ENCODE results near the gene KY. TPM values are rescaled to one million over a fixed set of nuclear protein-coding genes. Genes with fewer than 3 reads are reported as not detected.

KY gene
- total RNA-seq, 1 donor from 2014 or later, result 0.24 TPM

GRCh38 chr3:134563601-134564000, 87.2 kb downstream of the KY start:
- no peak for ATAC-seq
- H3K36me3 ChIP-seq, result peaks cover 26% of the 10 kb centered on the region
- no peak overlapping the region for H3K27ac ChIP-seq
- no peak for DNase-seq
- intact Hi-C loops (cut with DNase I), result no loop called here
- H3K27me3 ChIP-seq (ENCODE audit: low read depth), result no peaks in the 10 kb centered on the region
- H3K4me1 ChIP-seq, result no peaks in the 10 kb centered on the region
- no peaks in the 10 kb centered on the region for H3K9me3 ChIP-seq
- TF ChIP-seq, protein P1, sequence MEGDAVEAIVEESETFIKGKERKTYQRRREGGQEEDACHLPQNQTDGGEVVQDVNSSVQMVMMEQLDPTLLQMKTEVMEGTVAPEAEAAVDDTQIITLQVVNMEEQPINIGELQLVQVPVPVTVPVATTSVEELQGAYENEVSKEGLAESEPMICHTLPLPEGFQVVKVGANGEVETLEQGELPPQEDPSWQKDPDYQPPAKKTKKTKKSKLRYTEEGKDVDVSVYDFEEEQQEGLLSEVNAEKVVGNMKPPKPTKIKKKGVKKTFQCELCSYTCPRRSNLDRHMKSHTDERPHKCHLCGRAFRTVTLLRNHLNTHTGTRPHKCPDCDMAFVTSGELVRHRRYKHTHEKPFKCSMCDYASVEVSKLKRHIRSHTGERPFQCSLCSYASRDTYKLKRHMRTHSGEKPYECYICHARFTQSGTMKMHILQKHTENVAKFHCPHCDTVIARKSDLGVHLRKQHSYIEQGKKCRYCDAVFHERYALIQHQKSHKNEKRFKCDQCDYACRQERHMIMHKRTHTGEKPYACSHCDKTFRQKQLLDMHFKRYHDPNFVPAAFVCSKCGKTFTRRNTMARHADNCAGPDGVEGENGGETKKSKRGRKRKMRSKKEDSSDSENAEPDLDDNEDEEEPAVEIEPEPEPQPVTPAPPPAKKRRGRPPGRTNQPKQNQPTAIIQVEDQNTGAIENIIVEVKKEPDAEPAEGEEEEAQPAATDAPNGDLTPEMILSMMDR (IDR thresholded peaks at IDR 0.05), result no peak
- H3K4me3 ChIP-seq, result no peak overlapping the region

GRCh38 chr3:134562055-134562454, 88.8 kb downstream of the KY start:
- intact Hi-C loops (cut with DNase I), result no loop called here
- Histone ChIP-seq H3K9me3 (no peaks in the 10 kb centered on the region), H3K4me3 (no peak overlapping the region), H3K4me1 (no peaks in the 10 kb centered on the region), H3K27me3 (ENCODE audit: low read depth) (no peaks in the 10 kb centered on the region), H3K36me3 (peaks cover 26% of the 10 kb centered on the region), H3K27ac (no peak overlapping the region)
- DNase-seq (no peak), ATAC-seq (no peak)
- TF ChIP-seq, protein P1 (IDR thresholded peaks at IDR 0.05), result no peak

- ATAC-seq, result no peak
- TF ChIP-seq, protein P1 (IDR thresholded peaks at IDR 0.05), result no peak
- peaks cover 26% of the 10 kb centered on the region for H3K36me3 ChIP-seq
Measured at GRCh38 chr3:134559591-134559990, 91.2 kb downstream of the KY start.

More at GRCh38 chr3:134559591-134559990, 91.2 kb downstream of the KY start:
- H3K9me3 ChIP-seq, result no peaks in the 10 kb centered on the region
- H3K27ac ChIP-seq, result no peak overlapping the region
- H3K4me3 ChIP-seq, result no peak overlapping the region
- H3K27me3 ChIP-seq (ENCODE audit: low read depth), result no peaks in the 10 kb centered on the region
- no peaks in the 10 kb centered on the region for H3K4me1 ChIP-seq
- no peak for DNase-seq
- intact Hi-C loops (cut with DNase I), result no loop called here

Other genes starting within 250 kb of the KY start
- gene ANAPC13, start 165.0 kb downstream of the KY start, total RNA-seq, result 53.1 TPM
- gene CEP63, start 165.0 kb downstream of the KY start, total RNA-seq, result 20.6 TPM
- 3.0 TPM for gene EPHB1, start 144.2 kb upstream of the KY start, total RNA-seq

Measured in lower lobe of right lung (tissue), 2 donors.